ENCODE measurements around the gene OLR1.

- no peak for TF ChIP-seq CTCF (IDR thresholded peaks at IDR 0.05)
- no peak for TF ChIP-seq POLR2AphosphoS5 (IDR thresholded peaks at IDR 0.05)
These were observed 52.9 kb downstream of the OLR1 start for GRCh38 chr12:10119066-10119465.

Data from prostate gland (tissue), 2 donors.